Lower lobe of right lung (tissue), 2 donors: ENCODE data around the gene ADORA2A. TPM values are rescaled to one million over a fixed set of nuclear protein-coding genes. Genes with fewer than 3 reads are reported as not detected.

Experiments
- ATAC-seq, 2 donors: fragments of 200-7000 bp; cut with Tn5 transposase; one replicate each; pipeline ENCODE4 v1.9.1; 2020 to 2022; ENCODE audit warnings: mild to moderate bottlenecking in 2 of 2, moderate library complexity in 2 of 2
- DNase-seq: peaks from one replicate; pipeline ENCODE4 v3.0.0-alpha.2; 2020
- H3K27ac ChIP-seq: fragments of 200-600 bp; one replicate; pipeline ENCODE4 v1.8.0; 2022
- H3K27me3 ChIP-seq: fragments of 200-600 bp; one replicate; pipeline ENCODE4 v1.8.0; 2022; ENCODE audit warnings: low read depth
- H3K36me3 ChIP-seq: fragments of 200-600 bp; one replicate; pipeline ENCODE4 v1.8.0; 2022; ENCODE audit warnings: mild to moderate bottlenecking
- H3K4me1 ChIP-seq: fragments of 200-600 bp; one replicate; pipeline ENCODE4 v1.8.0; 2022
- H3K4me3 ChIP-seq: fragments of 200-600 bp; one replicate; pipeline ENCODE4 v1.8.0; 2022; ENCODE audit warnings: mild to moderate bottlenecking
- H3K9me3 ChIP-seq: fragments of 200-600 bp; one replicate; pipeline ENCODE4 v1.8.0; 2022
- intact Hi-C: fragments of 100-400 bp; cut with DNase I; formaldehyde crosslinking; loops from one replicate; pipeline ENCODE4 v1.11.0; 2022
- total RNA-seq: library from RNA; stranded (reverse); fragmentation: NEBNext Ultra II Directional; extraction: Animal tissue kit (Norgen Biotek cat#: 25700); gene quantifications from one replicate; pipeline ENCODE4 v1.2.1, GENCODE V29; 2021
- TF ChIP-seq, protein P1 (sequence below): fragments of 200-600 bp; IDR thresholded peaks from one replicate; pipeline ENCODE4 v1.8.0; 2022; ENCODE audit warnings: antibody characterized with exemption, mild to moderate bottlenecking
- donor health status: DM: no; HTN: yes; CAD: no; lungs with severe emphysema.

The ADORA2A gene
- total RNA-seq, 1 donor from 2014 or later: 16.0 TPM

DNA sequence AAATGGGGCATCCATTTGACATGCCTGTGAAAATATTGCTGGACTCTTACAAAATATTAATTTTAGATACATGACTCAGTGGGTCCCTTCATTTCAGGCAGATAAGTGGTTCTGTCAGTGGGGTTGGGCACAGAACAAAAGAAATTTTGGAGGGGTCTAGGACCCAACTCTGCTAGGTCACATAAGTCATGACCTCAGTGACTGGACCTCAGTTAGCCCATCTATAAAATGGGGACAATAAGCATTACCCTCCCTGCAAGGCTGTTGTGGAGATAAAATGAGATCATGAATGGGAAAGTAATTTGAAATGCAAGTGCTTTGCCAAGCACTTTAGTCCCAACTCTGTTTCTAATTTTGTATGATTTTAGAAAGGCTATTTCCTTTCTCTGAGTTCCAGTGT, 23.8 kb downstream of the ADORA2A start:
- intact Hi-C loops: no loop called here
- peaks cover 19% of the 10 kb centered on the region for H3K4me1 ChIP-seq
- no peaks in the 10 kb centered on the region for H3K9me3 ChIP-seq
- no peak for DNase-seq
- no peaks in the 10 kb centered on the region for H3K27me3 ChIP-seq
- H3K36me3 ChIP-seq: no peaks in the 10 kb centered on the region
- TF ChIP-seq, protein P1, sequence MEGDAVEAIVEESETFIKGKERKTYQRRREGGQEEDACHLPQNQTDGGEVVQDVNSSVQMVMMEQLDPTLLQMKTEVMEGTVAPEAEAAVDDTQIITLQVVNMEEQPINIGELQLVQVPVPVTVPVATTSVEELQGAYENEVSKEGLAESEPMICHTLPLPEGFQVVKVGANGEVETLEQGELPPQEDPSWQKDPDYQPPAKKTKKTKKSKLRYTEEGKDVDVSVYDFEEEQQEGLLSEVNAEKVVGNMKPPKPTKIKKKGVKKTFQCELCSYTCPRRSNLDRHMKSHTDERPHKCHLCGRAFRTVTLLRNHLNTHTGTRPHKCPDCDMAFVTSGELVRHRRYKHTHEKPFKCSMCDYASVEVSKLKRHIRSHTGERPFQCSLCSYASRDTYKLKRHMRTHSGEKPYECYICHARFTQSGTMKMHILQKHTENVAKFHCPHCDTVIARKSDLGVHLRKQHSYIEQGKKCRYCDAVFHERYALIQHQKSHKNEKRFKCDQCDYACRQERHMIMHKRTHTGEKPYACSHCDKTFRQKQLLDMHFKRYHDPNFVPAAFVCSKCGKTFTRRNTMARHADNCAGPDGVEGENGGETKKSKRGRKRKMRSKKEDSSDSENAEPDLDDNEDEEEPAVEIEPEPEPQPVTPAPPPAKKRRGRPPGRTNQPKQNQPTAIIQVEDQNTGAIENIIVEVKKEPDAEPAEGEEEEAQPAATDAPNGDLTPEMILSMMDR: no peak
- no peak for ATAC-seq
- H3K27ac ChIP-seq: no peak overlapping the region
- no peak overlapping the region for H3K4me3 ChIP-seq

DNA sequence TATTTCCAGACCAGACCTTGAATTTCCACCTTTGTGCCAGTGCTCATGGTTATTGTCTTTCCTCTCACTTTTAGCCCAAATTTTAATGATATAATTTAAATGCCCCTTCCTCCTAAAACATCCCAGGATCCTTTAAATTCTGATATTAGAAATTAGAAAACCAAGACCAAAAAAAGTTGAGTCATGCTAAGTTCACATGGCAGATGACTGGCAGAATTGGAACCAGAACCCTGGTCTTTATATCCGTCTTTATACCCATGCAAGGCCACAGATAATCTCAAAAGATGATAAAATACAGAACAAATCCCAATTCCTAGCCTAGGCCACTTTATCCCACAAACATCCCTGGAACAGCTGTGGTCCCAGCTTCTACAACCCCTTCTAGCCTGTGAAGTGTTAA, 26.5 kb downstream of the ADORA2A start:
- DNase-seq: no peak
- intact Hi-C loops: no loop called here
- no peaks in the 10 kb centered on the region for H3K9me3 ChIP-seq
- H3K27ac ChIP-seq: no peak overlapping the region
- H3K36me3 ChIP-seq: no peaks in the 10 kb centered on the region
- no peak overlapping the region for H3K4me3 ChIP-seq
- H3K27me3 ChIP-seq: no peaks in the 10 kb centered on the region
- TF ChIP-seq, protein P1: no peak
- peaks cover 23% of the 10 kb centered on the region for H3K4me1 ChIP-seq
- no peak for ATAC-seq

DNA sequence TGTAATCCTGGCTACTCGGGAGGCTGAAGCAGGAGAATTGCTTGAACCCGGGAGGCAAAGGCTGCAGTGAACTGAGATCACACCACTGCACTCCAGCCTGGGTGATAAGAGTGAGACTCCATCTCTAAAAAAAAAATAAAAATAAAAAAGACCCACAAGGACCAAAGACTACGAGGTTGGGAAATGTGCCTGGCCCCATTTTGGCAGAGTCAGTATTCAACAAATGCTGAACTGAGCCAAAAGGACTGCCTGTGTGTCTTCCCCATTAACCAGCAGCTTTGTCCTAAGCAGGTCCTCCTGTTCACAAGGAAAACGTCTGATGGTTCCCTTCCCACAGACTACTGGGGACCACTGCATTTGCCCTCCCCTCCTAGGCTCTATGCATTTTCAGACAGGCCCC, 27.6 kb downstream of the ADORA2A start:
- Histone ChIP-seq H3K36me3 (no peaks in the 10 kb centered on the region), H3K27ac (no peak overlapping the region), H3K4me1 (peaks cover 24% of the 10 kb centered on the region), H3K27me3 (no peaks in the 10 kb centered on the region), H3K9me3 (no peaks in the 10 kb centered on the region), H3K4me3 (no peak overlapping the region)
- TF ChIP-seq, protein P1: no peak
- ATAC-seq (peak in 1 of 2 donors; percentile 32), DNase-seq (no peak)
- intact Hi-C loops: no loop called here

DNA sequence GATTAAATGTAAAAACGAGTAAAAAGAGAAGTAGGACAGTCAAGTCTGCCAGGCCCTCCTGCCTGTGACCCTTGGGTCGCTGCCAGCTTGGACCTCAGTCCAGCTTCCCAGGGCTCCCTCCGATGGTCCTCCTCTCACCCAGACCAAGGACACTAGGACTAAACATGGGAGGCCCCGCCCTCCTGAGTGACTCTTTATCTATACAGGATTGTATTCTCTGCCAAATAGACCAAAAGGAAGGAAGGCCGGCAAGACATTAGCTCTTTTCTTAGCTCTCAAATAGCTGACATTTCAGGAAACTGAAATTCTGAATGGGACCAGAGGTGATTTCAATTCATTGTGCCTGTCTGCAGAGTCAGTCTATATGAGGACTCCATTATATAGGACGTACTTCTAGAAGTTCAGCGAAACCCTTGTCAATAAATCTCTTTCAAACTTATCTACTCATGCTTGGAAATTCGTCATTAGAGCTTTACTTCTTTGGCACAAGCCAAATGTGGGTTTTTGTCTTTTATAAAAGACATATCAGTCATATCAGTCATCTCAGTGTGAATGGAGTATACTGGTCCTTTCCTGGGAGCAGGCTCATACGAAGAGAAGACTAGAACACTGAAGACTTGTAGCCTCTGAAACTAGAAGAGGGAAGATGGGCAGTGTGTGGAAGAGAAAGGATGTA, 28.5 kb downstream of the ADORA2A start:
- ATAC-seq (peak; percentile 47 to 49), DNase-seq (no peak)
- H3K9me3 ChIP-seq: no peaks in the 10 kb centered on the region
- no peak overlapping the region for H3K27ac ChIP-seq
- H3K27me3 ChIP-seq: no peaks in the 10 kb centered on the region
- no peaks in the 10 kb centered on the region for H3K36me3 ChIP-seq
- intact Hi-C loops: no loop called here
- H3K4me3 ChIP-seq: no peak overlapping the region
- TF ChIP-seq, protein P1: no peak
- H3K4me1 ChIP-seq: peaks cover 33% of the 10 kb centered on the region

DNA sequence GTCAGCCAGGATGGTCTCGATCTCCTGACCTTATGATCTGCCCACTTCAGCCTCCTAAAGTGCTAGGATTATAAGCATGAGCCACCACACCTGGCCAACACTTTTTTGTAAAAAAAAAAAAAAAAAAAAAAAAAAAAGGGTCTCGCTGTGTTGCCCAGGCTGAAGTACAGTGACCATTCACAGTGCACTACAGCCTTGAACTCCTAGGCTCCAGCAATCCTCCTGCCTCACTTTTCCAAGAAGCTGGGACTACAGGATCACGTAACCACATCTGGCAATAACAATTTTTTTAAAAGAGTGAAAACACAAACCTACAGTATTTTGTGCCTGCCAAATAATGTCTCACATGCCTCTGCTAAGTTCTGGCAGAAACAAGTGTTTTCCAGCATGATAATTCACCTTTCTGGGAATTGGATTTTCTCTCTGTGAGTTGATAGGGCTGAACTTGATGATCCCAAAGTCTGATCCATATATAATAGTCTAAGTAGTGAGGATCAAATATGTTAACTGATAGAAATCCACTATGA, 30.6 kb downstream of the ADORA2A start:
- no peaks in the 10 kb centered on the region for H3K27me3 ChIP-seq
- intact Hi-C loops: no loop called here
- H3K9me3 ChIP-seq: no peaks in the 10 kb centered on the region
- DNase-seq (no peak), ATAC-seq (no peak)
- no peaks in the 10 kb centered on the region for H3K36me3 ChIP-seq
- TF ChIP-seq, protein P1: no peak
- no peak overlapping the region for H3K27ac ChIP-seq
- H3K4me3 ChIP-seq: no peak overlapping the region
- peaks cover 40% of the 10 kb centered on the region for H3K4me1 ChIP-seq
